ENCODE measurements around the gene YTHDF1.

YTHDF1 gene

GRCh38 chr20:63248835-63249591 is 33.1 kb upstream of the YTHDF1 start:
- FAIRE-seq: no peak

DNA sequence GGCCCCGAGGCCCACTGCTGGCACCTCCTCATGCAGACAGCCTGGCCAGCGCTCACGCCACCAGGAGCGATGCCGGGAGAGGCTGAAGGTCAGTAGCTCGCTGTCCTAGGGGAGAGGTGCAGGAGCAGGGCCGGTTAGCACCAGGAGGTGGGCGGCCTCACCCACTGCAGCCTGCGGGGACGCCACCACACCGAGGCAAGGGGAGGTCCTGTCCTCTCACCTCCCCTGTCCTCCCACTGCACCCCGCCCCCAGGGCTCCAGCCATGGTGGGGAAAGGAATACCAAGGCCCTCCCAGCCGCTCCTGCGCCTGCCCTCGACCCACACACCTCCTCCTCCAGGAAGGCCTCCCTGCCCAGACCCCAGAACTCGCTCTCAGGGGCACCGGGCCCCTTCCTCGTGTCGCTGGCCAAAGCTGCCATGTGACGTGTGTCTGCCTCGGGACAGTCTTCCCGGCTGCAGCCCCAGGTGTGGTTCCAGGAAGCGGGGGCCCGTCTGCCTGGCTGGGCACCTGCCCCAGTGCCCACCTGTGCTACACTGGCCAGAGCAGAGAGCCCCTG is 31.8 kb upstream of the YTHDF1 start:
- no peak for FAIRE-seq

GRCh38 chr20:63246490-63247288 is 30.8 kb upstream of the YTHDF1 start:
- FAIRE-seq: no peak

- no peak for FAIRE-seq
These were observed 28.5 kb upstream of the YTHDF1 start for GRCh38 chr20:63244468-63244867.

- FAIRE-seq: no peak
These were observed 27.8 kb upstream of the YTHDF1 start for GRCh38 chr20:63243604-63244247.

GRCh38 chr20:63242736-63243135 is 26.8 kb upstream of the YTHDF1 start:
- FAIRE-seq: no peak

GRCh38 chr20:63241272-63241671 is 25.3 kb upstream of the YTHDF1 start:
- no peak for FAIRE-seq

GRCh38 chr20:63240004-63240403 is 24.1 kb upstream of the YTHDF1 start:
- FAIRE-seq: no peak

- no peak for FAIRE-seq
These were observed 23.5 kb upstream of the YTHDF1 start for GRCh38 chr20:63239431-63239830.

- FAIRE-seq: no peak
These were observed 22.7 kb upstream of the YTHDF1 start for GRCh38 chr20:63238514-63239125.

GRCh38 chr20:63238031-63238430 is 22.1 kb upstream of the YTHDF1 start:
- no peak for FAIRE-seq

DNA sequence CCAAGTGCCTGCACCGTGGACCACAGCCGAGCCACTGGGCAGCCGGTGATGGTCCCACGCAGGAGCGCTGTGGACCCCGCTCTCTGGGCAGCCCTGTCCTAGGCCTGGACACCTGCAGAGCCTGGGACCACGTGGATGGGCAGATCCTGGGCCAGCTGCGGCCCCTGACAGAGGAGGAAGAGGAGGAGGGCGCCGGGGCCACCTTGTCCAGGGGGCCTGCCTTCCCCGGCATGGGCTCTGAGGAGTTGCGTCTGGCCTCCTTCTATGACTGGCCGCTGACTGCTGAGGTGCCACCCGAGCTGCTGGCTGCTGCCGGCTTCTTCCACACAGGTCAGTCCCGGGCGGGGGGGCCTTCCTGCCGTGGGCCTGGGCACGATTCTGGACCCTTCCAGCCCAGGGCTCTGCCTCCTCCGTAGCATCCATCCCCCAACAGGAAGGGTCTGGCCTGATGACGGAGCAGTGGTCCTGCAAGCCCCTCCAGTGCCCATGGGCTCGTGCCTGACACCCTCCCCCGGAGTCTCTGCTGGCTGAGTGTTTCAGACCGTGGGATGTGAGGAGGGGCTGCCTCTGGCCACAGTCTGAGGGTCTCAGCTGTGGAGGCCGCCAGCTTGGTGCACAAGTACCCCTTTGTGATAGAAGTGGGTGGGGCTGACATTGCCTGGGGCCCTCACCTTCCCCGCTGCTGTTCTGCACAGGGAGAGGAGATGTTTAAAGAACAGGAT is 20.3 kb upstream of the YTHDF1 start:
- FAIRE-seq: no peak

- no peak for FAIRE-seq
These were observed 19.6 kb upstream of the YTHDF1 start, which contains the start of gene BIRC7 for GRCh38 chr20:63235399-63235983. Gene BIRC7, plus strand, starts transcription at chr20:63235905. Its CDS starts 192 bp downstream, at chr20:63236097.

DNA sequence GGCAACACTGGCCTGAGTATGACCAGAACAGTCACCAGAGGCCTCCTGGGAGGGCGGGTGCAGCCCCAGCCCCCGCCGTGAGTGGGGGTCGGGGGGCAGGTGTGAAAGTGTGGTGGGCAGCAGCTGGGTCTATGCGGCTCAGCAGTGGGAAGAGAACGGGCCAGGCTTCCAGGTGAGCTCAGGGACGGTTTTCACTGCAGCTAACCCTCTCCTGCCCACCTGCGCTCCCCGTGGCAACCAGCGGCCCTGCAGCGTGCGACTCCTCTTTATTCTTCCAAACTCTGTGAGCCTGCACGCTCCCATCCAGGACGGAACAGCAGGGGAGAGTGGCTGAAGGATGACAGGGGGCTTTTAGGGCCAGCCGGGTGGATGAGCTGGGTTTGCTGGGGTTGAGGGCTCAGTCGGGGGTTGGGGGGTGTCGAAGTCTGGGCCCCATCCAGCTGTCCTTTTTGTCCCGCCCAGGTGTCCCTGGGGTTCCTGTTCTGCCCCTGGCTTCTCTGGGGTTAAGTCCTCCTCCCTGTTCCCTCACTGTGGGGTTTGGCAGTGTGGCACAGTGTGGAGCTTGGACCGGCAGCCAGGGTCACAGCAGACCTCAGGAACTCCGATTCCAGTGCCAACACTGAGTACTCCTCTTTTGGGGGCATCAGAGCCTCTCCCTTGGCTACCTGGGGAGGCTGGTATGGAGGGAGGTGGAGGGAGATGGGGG is 18.9 kb upstream of the YTHDF1 start:
- no peak for FAIRE-seq

DNA sequence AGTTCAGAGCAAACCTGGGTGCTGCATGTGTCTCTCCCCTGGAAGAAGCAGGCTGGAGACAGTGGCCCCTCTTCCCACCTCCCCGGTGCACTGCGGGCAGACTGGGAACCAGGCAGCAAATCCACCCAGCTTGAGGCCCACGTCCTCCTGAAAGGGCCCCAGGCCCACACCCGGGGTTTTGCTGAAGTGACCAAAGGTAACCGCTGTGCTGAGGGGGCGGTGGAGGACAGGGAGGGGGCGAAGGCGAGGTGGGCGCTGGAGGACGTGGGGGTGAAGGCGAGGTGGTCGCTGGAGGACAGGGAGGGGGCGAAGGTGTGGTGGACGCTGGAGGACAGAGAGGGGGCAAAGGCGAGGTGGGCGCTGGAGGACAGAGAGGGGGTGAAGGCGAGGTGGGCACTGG is 18.0 kb upstream of the YTHDF1 start:
- FAIRE-seq: no peak

DNA sequence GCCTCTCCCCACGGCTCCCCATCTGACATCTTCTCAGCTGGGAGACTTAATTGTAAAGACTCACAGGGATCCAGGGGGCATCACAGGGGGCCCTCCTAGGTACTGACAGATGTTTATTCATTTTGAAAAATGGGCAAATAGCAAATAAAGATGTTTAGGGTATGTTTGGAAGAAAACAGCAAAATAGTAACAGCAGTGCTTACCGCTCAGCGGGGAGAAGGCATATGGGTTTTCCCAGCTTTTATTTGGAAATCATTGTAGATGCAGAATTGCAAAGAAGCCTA is 17.1 kb upstream of the YTHDF1 start:
- no peak for FAIRE-seq

DNA sequence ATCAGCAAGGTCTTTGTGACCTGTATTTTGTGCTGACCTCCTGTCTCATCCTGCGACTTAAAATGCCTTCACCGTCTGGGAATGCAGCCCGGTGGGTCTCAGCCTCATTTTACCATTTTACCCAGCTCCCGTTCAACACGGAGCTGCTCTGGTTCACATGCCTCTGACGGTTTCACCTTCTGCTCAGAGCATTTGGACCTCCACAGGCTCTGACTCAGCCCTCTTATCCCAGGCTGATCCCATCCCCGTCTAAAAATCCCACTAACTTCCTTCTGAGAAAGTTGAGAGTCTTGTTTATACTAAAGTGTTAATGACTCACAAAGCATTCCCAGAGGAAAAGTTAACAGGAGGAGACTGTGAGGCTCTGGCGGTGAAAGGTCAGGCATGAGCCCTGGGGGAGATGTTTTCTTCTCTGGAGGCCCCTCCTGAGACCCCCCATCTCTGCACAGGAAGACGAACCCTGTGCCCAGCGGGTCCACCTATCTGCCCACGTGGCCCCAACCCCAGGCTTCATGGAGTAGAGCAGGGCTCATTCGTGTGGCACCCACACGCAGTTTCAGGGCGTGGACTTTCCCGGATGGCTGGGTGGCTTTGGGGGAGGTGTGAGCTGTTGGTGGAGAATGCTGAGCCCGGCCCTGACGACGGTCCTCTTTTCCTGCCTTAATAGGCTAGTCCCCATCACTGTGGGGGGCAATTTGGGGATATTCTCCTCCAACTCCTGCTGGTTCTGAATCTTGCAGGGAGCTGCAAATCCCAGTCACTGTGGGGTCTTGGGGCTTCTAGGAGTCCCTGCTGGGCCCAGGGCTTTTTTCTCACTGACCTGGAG is 16.5 kb upstream of the YTHDF1 start:
- FAIRE-seq: no peak

DNA sequence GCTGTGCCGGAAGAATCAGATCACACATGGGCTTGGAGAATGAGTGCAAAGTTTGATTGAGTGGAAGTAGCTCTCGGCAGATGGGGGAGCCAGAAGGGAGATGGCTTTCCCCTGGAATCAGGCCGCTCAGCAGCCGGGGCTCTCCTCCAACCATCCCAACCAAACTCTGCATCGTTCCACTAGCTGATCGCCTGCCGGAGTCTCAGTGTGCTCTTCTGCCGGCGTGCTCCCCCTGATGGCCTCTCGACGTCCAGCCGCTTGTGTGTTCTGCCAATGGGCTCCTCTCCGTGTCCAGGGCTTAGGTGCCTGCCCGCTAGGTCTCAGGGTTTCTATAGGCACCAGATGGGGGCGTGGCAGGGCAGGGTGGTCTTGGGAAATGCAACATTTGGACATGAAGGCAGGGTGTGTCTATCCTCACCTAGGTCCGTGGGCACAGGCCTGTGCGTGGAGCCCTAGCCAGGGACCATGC is 14.9 kb upstream of the YTHDF1 start:
- no peak for FAIRE-seq

DNA sequence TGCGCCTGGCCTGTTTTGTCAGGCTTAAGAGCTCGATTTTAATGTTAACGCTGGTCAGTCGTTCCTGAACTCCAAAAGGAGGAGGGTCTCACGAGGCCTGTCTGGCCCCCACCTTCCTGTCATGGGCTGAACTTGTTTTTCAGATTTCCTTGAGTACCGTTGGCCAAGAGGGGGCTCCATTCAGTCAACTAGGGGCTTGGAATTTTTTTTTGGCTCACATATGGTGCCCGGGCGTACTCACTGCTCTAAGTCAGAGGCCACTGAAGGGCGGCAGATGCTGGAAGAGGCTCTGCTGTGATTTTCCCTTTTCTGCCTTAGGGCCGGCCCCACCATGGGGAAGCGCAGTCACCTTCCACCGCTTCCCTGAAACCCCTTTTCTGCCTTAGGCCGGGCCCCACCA is 12.9 kb upstream of the YTHDF1 start:
- FAIRE-seq: no peak

DNA sequence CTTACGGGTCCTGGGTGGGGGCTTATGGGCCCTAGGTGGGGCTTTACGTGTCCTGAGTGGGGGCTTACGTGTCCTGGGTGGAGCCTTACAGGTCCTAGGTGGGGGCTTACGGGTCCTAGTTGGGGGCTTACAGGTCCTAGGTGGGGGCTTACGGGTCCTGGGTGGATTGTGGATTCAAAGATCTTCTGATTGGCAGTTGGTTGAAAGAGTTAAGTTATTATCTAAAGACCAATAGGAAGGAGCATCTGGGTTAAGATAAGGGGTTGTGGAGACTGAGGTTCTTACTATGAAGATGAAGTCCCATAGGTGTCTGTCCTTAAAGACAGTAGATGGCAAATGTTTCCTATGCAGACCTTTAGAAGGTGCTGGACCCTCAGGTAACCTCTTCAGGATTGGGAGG is 11.3 kb upstream of the YTHDF1 start:
- FAIRE-seq: no peak

All from TTC549 (cell line).